ENCODE results near the gene GDI2.
"Not testable (repeated sequence)": the region's sequence is repeated elsewhere in the genome, so short reads cannot be mapped to it uniquely, and the experiment has no call there.

- TF ChIP-seq CTCF, POLR2A (IDR thresholded peaks at IDR 0.05): not testable (repeated sequence)
These were observed 4.3 kb downstream of the GDI2 start for GRCh38 chr10:5808783-5809392.

Data from right lobe of liver (tissue), 4 donors.